Gastroesophageal sphincter (tissue), 4 donors: ENCODE results near the gene TIMM17B. TPM values are rescaled to one million over a fixed set of nuclear protein-coding genes. Genes with fewer than 3 reads are reported as not detected.

Experiments
- ATAC-seq: fragments of 150-250 bp; one replicate; pipeline ENCODE4 v1.9.1; 2016; ENCODE audit warnings: mild to moderate bottlenecking, moderate library complexity
- H3K27ac ChIP-seq, 4 donors: fragments of 200-600 bp; sonication (generic) in 3 of 4; 1 replicate in 3 of 4; 2 replicates in 1 of 4; pipeline ENCODE4 v1.5.1; 2016 to 2019
- H3K27me3 ChIP-seq: fragments of 200-600 bp; sonication (generic); one replicate; pipeline ENCODE4 v1.5.1; 2019
- H3K36me3 ChIP-seq, 2 donors: fragments of 200-600 bp; sonication (generic); one replicate each; pipeline ENCODE4 v1.5.1; 2019; ENCODE audit warnings: control low read depth in 1 of 2
- H3K4me1 ChIP-seq, 3 donors: fragments of 200-600 bp; sonication (generic); 1 replicate in 2 of 3; 2 replicates in 1 of 3; pipeline ENCODE4 v1.5.1; 2016 to 2019; ENCODE audit warnings: control low read depth in 2 of 3
- H3K4me3 ChIP-seq, 2 donors: fragments of 200-600 bp; sonication (generic); one replicate each; pipeline ENCODE4 v1.5.1; 2019; ENCODE audit warnings: mild to moderate bottlenecking in 1 of 2, moderate library complexity in 1 of 2
- H3K9me3 ChIP-seq, 3 donors: fragments of 200-600 bp; sonication (generic); one replicate each; pipeline ENCODE4 v1.5.1; 2017 to 2019; ENCODE audit warnings: control low read depth in 2 of 3
- CTCF ChIP-seq, 4 experiments: fragments of 200-600 bp in 2 of 4; fragments of 450-650 bp in 2 of 4; sonication (generic) in 1 of 4; IDR thresholded peaks; one replicate each; pipeline ENCODE4 v1.5.1; 2017 to 2019; ENCODE audit warnings: antibody characterized with exemption in 4 of 4, mild to moderate bottlenecking in 2 of 4, moderate library complexity in 2 of 4
- EP300 ChIP-seq: sonication (generic); formaldehyde crosslinking; IDR thresholded peaks from one replicate; pipeline ENCODE4 v1.6.1; 2017; ENCODE audit warnings: antibody characterized with exemption, mild to moderate bottlenecking
- POLR2A ChIP-seq, 2 donors: fragments of 450-650 bp; IDR thresholded peaks; one replicate each; pipeline ENCODE4 v1.6.1; 2017; ENCODE audit warnings: antibody characterized with exemption in 2 of 2, mild to moderate bottlenecking in 2 of 2, moderate library complexity in 1 of 2
- POLR2AphosphoS5 ChIP-seq: sonication (generic); formaldehyde crosslinking; IDR thresholded peaks from one replicate; pipeline ENCODE4 v1.6.1; 2017; ENCODE audit warnings: antibody characterized with exemption
- WGBS, 2 donors: methylation state at CpG; one replicate each; pipeline ENCODE4 v1.1.5; 2018; ENCODE audit warnings: low coverage in 1 of 2; 5-methylcytosine and 5-hydroxymethylcytosine counted together
- total RNA-seq, 4 donors: library from RNA; depleted of rRNA; stranded (reverse); fragments of >200 nt; gene quantifications; one replicate each; pipeline ENCODE4 v1.1.0, GENCODE V29; 2016

Gene TIMM17B
- total RNA-seq, 4 donors from 2014 or later, result 38.0 to 57.7 (median 39.5) TPM

GRCh38 chrX:48918643-48919340 lies 21.2 kb upstream of the TIMM17B start, which contains the start of gene PIM2:
Gene PIM2 (minus strand): TSS chrX:48919024. CDS start chrX:48918834, 190 bp downstream.
- WGBS, 2 donors, result 33% methylated on average over 6 of the region's 55 CpGs; no CpG with 5 or more reads in 1 of the 2 donors
- peak; percentile 91 for ATAC-seq
- Histone ChIP-seq H3K9me3 (no peaks in the 10 kb centered on the region), H3K36me3 (peaks cover 0 to 33% of the 10 kb centered on the region in 2 donors), H3K27me3 (no peaks in the 10 kb centered on the region), H3K4me1 (peaks cover 0 to 30% (median 7%) of the 10 kb centered on the region in 3 donors), H3K27ac (peak within 1 kb of the TSS; percentile 79 to 88 (median 86)), H3K4me3 (peak within 1 kb of the TSS; percentile 64)
- peak; percentile 79 to 80 for TF ChIP-seq POLR2A (IDR thresholded peaks at IDR 0.05)
- TF ChIP-seq EP300, result no peak
- no peak for TF ChIP-seq CTCF (IDR thresholded peaks at IDR 0.05)
- peak; percentile 83 for TF ChIP-seq POLR2AphosphoS5

- H3K36me3 ChIP-seq, result peaks cover 0 to 33% of the 10 kb centered on the region in 2 donors
- H3K27me3 ChIP-seq, result no peaks in the 10 kb centered on the region
- peak overlapping the region; percentile 64 for H3K4me3 ChIP-seq
- peak overlapping the region; percentile 79 to 88 (median 86) for H3K27ac ChIP-seq
- TF ChIP-seq POLR2AphosphoS5, result no peak
- no peak for TF ChIP-seq CTCF (IDR thresholded peaks at IDR 0.05)
- TF ChIP-seq POLR2A (IDR thresholded peaks at IDR 0.05), result no peak
- TF ChIP-seq EP300, result no peak
- H3K4me1 ChIP-seq, result peaks cover 0 to 30% (median 7%) of the 10 kb centered on the region in 3 donors
- no peaks in the 10 kb centered on the region for H3K9me3 ChIP-seq
- no CpG with 5 or more reads among the region's 23 CpGs for WGBS, 2 donors
- no peak for ATAC-seq
Measured at GRCh38 chrX:48918301-48918642, 20.7 kb upstream of the TIMM17B start.

GRCh38 chrX:48917139-48918001 lies 19.8 kb upstream of the TIMM17B start:
- TF ChIP-seq CTCF (IDR thresholded peaks at IDR 0.05) (peak; percentile 89 to 93 (median 91)), POLR2A (IDR thresholded peaks at IDR 0.05) (no peak)
- Histone ChIP-seq H3K27me3 (no peaks in the 10 kb centered on the region), H3K4me1 (peaks cover 0 to 34% (median 7%) of the 10 kb centered on the region in 3 donors), H3K27ac (peak overlapping the region; percentile 56 to 88 (median 86)), H3K36me3 (peaks cover 0 to 24% of the 10 kb centered on the region in 2 donors), H3K4me3 (peak overlapping the region in 1 of 2 donors; percentile 64), H3K9me3 (no peaks in the 10 kb centered on the region)
- peak; percentile 74 for ATAC-seq
- 42 to 95% methylated on average over 3 to 18 of the region's 27 CpGs for WGBS, 2 donors

GRCh38 chrX:48914593-48915493 lies 17.3 kb upstream of the TIMM17B start:
- H3K27ac ChIP-seq, result no peak overlapping the region
- no peaks in the 10 kb centered on the region for H3K9me3 ChIP-seq
- no peak for TF ChIP-seq POLR2A (IDR thresholded peaks at IDR 0.05)
- TF ChIP-seq POLR2AphosphoS5, result no peak
- TF ChIP-seq EP300, result no peak
- TF ChIP-seq CTCF (IDR thresholded peaks at IDR 0.05), result no peak
- WGBS, 2 donors, result 100% methylated on average over 1 to 4 of the region's 13 CpGs
- ATAC-seq, result no peak
- peaks cover 0 to 19% of the 10 kb centered on the region in 2 donors for H3K36me3 ChIP-seq
- peaks cover 0 to 46% (median 7%) of the 10 kb centered on the region in 3 donors for H3K4me1 ChIP-seq
- no peak overlapping the region for H3K4me3 ChIP-seq
- H3K27me3 ChIP-seq, result no peaks in the 10 kb centered on the region
